ENCODE data around the gene ACSL5. TPM values are rescaled to one million over a fixed set of nuclear protein-coding genes. Genes with fewer than 3 reads are reported as not detected.
"Not testable (repeated sequence)": the region's sequence is repeated elsewhere in the genome, so short reads cannot be mapped to it uniquely, and the experiment has no call there.

ACSL5 gene
- total RNA-seq, 1 donor from 2014 or later = 61.0 TPM

DNA sequence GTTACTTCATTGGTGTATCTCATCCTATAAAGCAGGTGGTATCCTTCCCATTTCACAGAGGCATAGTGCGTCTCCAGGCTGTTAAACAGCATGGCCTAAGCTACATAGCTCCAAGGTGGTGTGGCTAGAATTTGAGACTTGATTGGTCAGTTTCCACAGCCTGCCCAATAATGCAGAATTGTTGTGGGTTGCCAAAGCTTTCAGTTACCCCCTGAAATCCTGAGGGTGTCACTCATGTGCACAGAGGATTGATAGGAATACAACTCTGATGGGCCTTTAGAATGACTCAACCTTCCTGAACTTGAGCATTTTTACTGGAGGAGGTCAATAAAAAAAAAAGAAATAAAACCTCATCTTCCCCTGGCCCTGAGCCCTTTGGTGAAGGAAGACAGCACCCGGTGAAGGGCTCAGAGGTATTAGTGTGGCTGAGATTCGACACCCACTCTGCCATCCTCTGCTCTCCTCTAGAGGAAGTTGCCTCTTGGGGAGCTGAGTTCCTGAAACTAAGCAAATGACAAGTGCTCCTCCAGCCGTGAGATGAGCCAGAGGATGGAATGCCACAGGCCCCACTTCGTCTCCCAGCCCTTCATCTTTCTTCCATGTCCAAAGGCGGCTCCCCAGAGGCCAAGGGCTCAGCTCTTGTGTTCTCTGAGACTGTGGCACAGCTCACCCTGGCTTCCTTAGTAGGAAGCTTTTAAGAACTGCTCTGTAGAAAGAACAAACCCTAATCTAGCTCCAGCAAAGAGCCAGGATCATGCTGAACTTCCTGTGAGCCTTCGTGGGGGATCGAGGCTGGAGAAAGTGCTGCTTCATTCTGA lies 1.0 kb downstream of the ACSL5 start:
- intact Hi-C loops (cut with micrococcal nuclease) = loop anchor here (5.0 kb wide), 1 partner anchor 157 kb away; no protein-coding TSS in a partner anchor

DNA sequence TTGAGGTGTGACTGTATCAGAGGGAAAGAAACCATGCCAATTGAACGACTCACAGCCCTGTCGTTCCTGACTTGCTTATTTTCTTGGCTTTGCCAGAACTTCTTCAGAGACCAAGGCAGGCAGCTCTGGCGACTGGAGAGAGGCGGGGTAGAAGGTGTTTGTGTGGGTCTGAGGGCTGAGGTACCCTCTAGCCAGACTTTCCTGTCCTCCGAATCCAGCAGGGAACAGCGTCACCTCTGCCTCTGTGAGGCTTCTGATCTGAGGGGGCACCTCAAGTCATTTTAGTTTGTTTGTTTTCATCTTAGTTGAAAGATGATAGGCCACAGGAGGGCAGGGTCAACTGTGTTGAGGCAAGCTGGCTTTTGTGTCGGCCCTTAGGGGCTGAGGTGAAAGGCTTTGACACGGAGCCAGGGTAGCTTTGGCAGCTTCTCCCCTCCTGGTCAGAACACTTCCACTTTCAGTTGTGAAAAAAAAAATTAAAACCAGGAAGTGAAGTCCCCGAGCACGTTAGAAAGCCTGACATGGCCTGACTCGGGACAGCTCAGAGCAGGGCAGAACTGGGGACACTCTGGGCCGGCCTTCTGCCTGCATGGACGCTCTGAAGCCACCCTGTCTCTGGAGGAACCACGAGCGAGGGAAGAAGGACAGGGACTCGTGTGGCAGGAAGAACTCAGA lies 1.9 kb downstream of the ACSL5 start:
- intact Hi-C loops (cut with micrococcal nuclease) = loop anchor here (1.0 to 5.0 kb wide), 3 partner anchors 70 to 193 kb away; partner anchors contain the start of genes GPAM and ZDHHC6

DNA sequence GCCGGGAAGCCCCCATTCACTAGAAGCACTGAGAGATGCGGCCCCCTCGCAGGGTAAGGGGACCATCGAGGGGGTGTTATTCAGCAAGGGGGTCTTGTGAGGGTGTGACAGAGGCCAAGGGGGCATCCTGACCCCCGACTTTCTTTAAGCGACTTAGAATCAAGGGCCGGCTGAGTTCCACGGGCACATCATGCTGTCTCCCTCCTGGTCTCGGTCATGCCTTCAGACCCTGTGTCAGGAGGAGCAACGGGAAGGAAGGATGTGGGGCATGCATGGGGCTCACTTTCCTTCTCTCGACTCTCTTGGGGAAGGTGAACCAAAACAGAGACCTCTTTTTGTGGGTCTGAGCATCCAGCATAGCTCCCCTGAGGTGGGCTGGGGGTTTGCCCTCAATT lies 2.5 kb downstream of the ACSL5 start:
- intact Hi-C loops (cut with micrococcal nuclease) = loop anchor here (1.0 to 5.0 kb wide), 3 partner anchors 70 to 193 kb away; partner anchors contain the start of genes GPAM and ZDHHC6

DNA sequence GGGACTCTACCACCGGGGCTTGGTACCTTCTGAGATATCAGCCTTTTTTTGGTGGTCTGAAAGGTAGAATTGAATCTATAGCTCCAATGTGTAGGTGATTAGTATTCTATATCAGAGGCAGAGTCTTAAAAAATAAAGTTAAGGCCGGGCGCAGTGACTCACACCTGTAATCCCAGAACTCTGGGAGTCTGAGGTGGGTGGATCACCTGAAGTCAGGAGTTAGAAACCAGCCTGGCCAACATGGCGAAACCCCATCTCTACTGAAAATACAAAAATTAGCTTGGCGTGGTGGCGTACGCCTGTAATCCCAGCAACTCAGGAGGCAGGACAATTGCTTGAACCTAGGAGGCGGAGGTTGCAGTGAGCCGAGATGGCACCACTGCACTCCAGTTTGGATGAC lies 3.2 kb downstream of the ACSL5 start:
- intact Hi-C loops (cut with micrococcal nuclease) = loop anchor here (5.0 kb wide), 1 partner anchor 155 kb away; no protein-coding TSS in a partner anchor

DNA sequence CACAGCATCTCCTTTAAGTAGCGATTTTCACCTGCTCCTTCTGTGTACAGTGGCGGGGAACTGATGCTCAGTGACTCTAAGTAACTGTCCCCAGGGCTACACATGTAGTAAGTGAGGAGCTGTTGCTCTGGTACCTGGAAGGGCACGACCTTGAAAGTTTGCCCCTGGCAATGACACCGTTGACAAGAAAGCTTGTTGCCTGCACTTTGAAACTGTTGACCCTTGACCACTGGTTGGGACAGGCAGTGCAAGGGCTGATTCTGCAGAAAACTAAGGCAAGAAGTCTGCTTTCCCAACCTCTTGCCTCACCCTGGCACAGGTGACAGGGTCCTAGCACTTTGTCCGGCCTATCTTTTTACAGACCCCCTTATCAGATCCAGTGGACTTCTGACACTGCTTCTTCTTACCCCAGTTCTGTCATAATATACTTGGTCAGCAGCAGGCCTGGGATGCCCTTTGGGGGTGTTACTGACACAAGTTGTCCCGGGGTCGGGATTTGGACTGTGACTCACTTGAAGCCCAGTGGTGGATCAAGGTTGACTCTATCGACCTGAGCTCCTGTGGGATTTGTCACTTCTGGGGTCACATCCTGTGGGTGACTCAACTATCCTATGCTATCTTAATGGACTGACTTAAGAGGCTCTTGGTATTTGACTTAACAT lies 5.8 kb downstream of the ACSL5 start:
- intact Hi-C loops (cut with micrococcal nuclease) = loop anchor here (5.0 kb wide), 1 partner anchor 153 kb away; no protein-coding TSS in a partner anchor

DNA sequence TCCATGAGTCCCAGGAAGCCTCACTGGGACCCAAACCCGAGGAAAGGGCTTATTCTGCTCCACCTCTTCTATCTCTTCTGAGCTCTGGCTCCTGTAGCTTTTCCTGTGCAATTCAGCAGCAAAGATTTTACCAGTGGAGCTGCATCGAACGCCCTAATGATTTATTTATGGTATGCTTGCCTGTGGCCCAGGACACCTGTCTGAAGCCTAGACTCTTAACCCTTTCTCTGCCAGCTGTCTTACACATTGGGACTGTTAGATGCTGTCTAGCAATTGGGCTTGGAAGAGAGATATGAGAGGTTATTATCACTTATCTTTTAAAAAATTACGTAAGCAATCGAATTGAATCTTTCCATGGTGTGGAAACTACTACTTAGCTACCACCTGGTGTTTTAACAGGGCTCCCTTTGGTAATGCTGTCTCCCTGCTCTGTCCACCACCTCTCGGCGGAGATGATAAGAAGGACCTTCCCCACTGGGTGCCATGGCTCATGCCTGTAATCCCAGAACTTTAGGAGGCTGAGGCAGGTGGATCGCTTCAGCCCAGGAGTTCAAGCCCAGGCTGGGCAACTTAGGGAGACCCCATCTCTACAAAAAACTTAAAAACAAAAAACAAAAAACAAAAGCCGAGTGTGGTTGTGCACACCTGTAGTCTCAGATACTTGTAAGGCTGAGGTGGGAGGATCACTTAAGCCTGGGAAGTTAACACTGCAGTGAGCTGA lies 8.8 kb downstream of the ACSL5 start:
- intact Hi-C loops (cut with micrococcal nuclease) = no loop called here

DNA sequence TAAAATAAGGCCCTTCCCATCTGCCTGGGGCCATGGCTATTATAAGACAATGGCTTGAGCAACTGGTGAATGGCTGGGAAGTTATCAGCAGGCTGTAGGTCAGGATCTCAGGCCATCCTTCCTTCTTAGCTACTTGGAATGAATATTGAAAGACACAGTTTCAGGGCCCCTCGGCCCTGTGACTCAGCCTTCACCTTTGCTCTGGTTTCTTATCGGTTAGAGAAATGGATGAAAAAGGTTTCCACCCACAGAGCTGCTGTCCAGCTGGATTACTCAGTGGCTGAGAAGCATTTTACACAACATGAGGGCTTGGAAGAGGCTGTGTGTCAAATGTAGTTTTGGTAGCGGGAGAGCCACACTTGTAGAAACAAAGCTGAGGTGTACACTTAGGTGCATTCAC lies 9.4 kb downstream of the ACSL5 start:
- intact Hi-C loops (cut with micrococcal nuclease) = no loop called here

DNA sequence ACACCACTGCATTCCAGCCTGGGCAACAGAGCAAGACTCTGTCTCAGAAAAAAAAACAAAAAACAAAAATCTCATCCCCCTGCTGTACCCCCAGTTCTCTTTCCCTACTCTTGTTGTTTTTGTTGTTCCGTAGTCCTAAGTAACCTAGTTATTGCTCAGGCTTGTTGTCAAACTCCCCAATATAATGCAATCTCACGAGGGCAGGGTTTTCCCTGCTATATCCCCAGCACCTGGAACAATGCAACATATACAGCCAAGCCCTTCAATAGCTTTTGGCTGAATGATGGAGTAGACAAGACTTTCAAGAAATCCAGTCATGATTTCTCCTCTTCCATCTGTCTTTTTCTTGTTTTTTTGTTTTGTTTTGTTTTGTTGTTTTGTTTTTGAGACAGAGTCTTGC lies 10.2 kb downstream of the ACSL5 start:
- intact Hi-C loops (cut with micrococcal nuclease) = no loop called here

DNA sequence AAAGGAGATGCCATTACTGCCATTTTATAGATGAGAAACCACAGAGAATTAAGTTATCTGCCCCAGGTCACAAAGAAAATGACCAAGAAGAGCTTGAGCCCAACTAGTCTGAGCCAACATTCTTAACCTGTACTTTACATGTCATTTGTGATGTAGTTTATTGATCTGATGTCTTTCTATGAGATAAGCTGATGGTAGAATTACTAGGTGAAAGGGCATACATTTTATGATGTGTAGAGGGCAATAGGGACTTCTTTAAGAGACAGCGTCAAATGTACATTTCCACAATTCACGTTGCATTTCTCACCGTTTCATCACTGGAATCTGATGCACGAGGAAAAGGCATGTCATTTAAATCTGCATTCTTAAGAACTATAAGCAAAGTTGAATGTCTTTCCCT lies 11.3 kb downstream of the ACSL5 start:
- intact Hi-C loops (cut with micrococcal nuclease) = no loop called here

DNA sequence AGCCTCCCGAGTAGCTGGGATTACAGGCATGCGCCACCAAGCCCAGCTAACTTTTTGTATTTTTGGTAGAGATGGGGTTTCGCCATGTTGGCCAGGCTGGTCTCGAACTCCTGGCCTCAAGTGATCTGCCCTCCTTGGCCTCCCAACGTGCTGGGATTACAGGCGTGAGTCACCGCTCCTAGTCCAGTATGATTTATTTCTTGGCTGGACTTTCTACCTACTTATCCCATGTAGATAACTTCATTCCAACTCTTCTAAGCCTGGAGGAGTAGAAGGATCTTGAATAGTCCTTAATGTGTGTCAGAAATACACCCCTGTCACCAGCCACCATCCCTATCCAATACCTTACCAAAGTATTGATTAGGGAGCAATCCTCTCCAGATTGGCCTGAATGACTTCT lies 14.1 kb downstream of the ACSL5 start:
- intact Hi-C loops (cut with micrococcal nuclease) = not testable (repeated sequence)

DNA sequence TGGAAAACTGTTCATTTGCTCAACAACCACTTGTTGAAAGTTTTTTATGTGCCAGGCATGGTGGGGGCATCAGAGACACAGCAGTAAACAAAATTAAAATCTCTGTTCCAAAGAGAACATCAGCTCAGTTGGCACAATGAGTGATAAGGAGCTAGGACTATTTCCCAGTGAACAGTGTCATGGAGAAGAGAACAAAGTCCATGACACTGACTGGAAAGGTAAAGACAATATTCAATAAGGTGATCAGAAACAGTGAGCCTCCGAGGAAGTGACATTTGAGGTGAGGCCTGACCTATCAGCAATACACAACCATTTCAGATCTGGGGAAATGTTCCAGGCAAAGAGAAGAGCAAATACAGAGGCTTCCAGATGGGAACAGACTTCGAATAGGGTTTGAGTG lies 14.6 kb downstream of the ACSL5 start:
- intact Hi-C loops (cut with micrococcal nuclease) = no loop called here

DNA sequence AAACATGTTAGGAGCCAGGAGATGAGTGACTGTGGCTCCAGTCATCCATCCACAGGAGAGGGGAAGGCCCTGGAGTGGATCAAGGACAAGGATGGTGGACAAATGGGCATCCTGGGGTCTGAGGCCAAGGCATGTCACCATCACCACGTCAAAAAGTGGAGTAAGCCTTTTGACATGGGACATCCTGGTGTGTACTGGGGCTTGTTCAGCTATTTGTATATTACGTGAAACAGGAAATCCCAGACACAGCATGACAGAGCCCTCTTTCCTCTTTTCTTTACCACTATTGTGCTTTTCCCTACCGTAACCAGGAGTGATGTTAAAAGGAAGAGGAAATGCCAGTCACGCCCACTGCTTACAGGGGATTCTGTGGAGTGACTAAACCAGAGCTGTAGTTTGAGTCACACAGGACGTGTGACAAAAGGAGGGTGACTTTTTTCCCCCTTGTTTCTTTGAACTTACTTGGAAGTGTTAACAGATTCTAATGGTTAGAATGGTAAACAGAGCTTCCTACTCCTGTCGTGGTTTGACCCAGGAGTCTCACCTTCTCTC lies 15.4 kb downstream of the ACSL5 start:
- intact Hi-C loops (cut with micrococcal nuclease) = no loop called here

DNA sequence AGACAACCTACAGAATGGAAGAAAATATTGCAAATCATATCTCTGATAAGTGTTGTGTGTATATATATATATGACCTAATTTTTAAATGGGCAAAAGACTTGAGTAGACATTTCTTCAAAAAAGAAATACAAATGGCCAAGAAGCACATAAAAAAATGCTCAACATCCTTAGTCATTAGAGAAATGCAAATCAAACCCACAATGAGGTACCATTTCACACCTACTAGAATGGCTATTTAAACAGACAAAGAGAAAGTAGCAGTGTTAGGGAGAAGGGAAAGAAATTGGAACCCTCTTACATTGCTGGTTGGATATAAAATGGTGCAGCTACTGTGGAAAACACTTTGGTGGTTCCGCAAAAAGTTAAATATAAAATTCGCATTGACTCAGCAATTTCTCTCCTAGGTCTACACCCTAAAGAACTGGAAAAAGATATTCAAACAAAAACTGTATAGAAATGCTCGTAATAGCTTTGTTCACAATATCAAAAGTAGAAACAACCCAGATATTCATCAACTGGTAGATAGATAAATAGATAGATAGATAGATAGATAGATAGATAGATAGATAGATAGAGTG lies 16.3 kb downstream of the ACSL5 start:
- intact Hi-C loops (cut with micrococcal nuclease) = no loop called here

DNA sequence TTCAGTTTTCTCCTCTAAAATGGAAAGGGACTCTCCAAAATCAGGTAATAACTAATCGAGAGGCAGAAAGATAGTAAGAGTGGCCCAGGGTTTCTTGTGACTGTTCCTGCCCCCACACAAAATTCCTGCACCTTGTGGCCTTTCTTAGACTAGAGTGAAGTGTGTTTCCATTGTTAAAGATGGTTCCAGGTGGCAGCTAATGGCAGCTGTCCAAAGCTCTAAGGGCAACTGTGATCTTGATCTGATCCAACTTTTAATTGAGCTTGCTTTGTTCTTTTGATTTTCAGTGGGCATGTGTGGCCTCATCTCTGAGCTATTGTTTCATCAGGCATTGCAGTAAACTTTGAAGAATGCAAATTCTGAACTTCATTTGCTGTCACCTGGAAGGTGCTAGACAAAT lies 19.4 kb downstream of the ACSL5 start:
- intact Hi-C loops (cut with micrococcal nuclease) = no loop called here

DNA sequence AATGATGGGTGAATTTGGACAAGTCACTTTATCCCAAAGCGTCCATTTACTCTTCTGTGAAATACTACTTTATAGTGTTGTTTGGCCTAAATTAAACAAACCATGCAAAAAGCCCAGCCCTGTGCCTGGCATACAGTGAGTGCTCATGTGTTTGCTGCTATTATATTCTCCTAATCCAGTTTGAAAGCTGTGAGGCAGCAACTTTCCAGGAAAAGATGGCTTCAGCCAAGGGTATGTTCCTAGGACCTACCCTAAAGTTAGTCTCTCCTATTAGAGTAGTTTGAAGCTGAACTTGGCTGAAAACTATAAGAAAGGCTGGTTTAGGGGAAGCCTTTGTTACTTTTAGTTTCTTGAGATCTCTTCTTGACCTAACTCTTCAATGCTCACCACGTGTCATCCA lies 19.9 kb downstream of the ACSL5 start:
- intact Hi-C loops (cut with micrococcal nuclease) = no loop called here

DNA sequence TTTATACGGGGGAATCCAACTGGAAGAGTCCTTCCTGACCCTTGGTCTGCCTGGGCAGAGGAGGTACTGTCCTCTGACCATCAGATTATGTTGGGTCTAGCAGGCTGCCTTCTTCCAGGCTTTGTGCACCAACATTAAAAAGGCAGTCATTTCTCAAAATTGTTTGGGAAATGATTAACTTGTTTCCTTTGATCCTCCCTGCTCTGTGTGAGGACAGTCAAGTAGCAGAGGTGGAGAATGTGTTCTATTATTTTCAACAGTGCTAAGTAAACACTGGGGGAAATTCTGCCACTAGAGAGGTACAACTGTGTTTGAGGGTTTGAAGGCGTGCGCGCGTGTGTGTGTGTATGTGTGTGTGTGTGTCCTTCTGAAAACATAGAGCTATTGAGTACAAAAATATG lies 20.6 kb downstream of the ACSL5 start:
- intact Hi-C loops (cut with micrococcal nuclease) = no loop called here

DNA sequence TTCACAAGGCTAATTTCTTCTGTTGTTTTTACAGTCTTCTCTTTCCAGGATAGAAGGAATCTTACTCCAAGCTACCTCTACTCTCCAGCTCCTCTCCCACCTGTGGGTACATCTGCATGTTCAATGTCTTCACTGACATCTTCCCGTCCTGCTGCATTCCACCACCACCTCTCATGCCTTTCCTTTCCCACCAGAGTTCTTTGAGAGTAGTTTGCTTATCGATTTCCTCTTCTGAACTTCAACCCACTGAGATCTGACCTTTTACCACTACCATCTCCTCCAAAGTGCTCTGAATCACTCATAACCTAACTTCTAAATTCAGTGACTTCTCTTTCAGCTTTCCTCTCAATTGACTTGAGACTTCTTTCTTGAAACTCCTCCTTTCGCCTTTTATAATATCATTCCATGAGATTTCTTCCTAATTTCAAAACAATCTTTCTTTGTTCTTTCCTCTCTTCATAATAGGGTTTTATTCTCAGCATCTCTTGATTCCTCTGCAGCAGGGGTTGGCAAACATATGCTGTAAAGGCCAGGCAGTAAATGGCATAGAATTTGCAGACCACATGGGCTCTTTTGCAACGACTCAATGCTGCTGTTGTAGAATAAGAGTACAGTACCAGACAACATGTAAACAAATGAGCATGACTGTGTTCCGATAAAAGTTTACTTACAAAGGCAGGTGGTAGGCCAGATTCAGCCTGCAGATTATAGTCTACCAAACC lies 22.1 kb downstream of the ACSL5 start:
- intact Hi-C loops (cut with micrococcal nuclease) = no loop called here

DNA sequence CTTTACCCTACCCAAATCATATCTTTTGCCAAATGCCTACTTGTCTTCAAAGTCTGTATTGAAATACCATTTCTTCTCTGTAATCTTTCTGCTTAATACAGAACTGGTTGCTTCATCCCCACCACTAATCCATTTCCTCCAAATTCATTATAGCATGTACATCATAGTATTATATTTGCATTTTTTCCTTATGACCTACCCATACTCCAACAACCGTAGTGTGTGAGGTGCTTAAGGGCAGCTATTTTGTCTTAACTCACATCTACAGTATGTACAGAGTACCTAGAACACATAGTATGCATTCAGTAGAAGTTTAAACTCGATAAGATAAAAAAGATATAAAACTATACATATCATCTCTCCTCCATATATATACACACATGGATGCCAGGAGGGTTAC lies 23.7 kb downstream of the ACSL5 start:
- intact Hi-C loops (cut with micrococcal nuclease) = no loop called here

DNA sequence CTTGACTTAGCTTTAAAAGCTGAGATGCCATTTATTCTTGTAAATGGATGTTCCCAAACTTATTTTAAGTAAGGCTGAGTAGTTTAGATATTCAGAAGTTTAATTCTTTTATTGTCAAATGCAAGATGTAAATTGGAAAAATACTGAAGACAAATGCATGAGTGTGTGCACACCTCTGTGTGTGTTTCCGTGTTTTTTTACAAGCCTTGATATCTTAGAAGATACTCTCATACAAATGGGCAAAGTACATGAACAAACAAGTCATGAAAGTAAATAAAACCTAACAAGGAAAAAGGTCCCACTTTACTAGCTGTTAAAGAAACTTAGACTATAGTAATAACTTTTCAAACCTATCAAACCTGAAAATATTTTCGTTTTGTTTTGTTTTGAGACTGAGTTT lies 29.0 kb downstream of the ACSL5 start:
- intact Hi-C loops (cut with micrococcal nuclease) = no loop called here

DNA sequence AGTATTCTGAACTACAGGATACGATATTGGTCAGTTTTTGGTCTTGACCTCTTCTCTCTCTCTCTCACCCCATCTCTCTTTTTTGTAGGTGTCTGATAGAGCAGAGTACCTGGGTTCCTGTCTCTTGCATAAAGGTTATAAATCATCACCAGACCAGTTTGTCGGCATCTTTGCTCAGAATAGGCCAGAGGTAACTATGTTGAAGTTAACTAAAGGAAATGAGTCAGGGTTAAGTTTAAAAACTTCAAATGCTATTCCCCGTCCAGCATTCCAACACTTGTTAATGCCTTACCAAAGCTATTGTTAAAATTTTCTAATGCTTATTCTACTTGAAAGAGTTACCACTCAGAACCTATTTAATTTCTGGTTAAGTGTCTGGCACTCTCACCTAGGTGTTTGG lies 30.7 kb downstream of the ACSL5 start:
- intact Hi-C loops (cut with micrococcal nuclease) = no loop called here

All from T-helper 2 cell treated with Interferon-gamma antibody and Interleukin-4, amounts not matched to agents 100 ng/mL and 5 ng/mL, for 36 hours (primary cell).